SK-N-SH (cell line): ENCODE measurements around the gene GABRR1. TPM values are rescaled to one million over a fixed set of nuclear protein-coding genes. Genes with fewer than 3 reads are reported as not detected.

Experiments used
- CTCF ChIA-PET: fragments of 300-600, 350-600 bp; formaldehyde crosslinking; extraction: SDS; loops from one replicate; lab custom pipeline; 2021; lab: Yijun Ruan, JAX
- POLR2A ChIA-PET: fragments of 350-600 bp; sonication (Branson Sonifier 250); formaldehyde crosslinking; extraction: SDS; loops from one replicate; lab custom pipeline; 2020; ENCODE audit warnings: antibody characterized with exemption, inconsistent platforms; lab: Yijun Ruan, JAX
- DNase-seq: peaks from one replicate; pipeline ENCODE4 v3.0.0; 2012
- H2AFZ ChIP-seq: fragments of 200-600 bp; sonication (generic); 2 replicates; pipeline ENCODE4 v1.8.1; 2016; ENCODE audit warnings: antibody characterized with exemption, mild to moderate bottlenecking, low read depth
- H3F3A ChIP-seq: fragments of 200-600 bp; sonication (generic); replicated peaks from 2 replicates; pipeline ENCODE3; 2016; ENCODE audit warnings: antibody characterized with exemption, mild to moderate bottlenecking; ENCODE audit not compliant: insufficient read depth
- H3K27ac ChIP-seq, 2 experiments: fragments of 200-500 bp in 1 of 2; fragments of 200-600 bp in 1 of 2; sonication (Bioruptor generic) in 1 of 2; sonication (generic), shearing (Covaris generic) in 1 of 2; 2 replicates each; pipeline versions ENCODE4 v1.5.1 to v1.6.1; 2014 to 2016; ENCODE audit warnings: low read depth in 2 of 2, inconsistent platforms in 1 of 2, low read length in 1 of 2, mild to moderate bottlenecking in 1 of 2, mixed read lengths in 1 of 2
- H3K27me3 ChIP-seq: fragments of 200-600 bp; sonication (generic), shearing (Covaris generic); 2 replicates; pipeline ENCODE4 v1.6.1; 2016; ENCODE audit warnings: mixed run types; ENCODE audit not compliant: insufficient read depth
- H3K36me3 ChIP-seq, 2 experiments: fragments of 200-500 bp in 1 of 2; fragments of 200-600 bp in 1 of 2; sonication (Bioruptor generic) in 1 of 2; sonication (generic) in 1 of 2; replicated peaks in 1 of 2; 2 replicates each; pipeline versions ENCODE3 to v1.5.1; 2014 to 2016; ENCODE audit warnings: low read length in 1 of 2, mild to moderate bottlenecking in 1 of 2; ENCODE audit not compliant: insufficient read depth in 2 of 2, control insufficient read depth in 1 of 2
- H3K4me1 ChIP-seq, 2 experiments: fragments of 200-500 bp in 1 of 2; fragments of 200-600 bp in 1 of 2; sonication (Bioruptor generic) in 1 of 2; sonication (generic), shearing (Covaris generic) in 1 of 2; 2 replicates each; pipeline versions ENCODE4 v1.5.1 to v1.6.1; 2014 to 2016; ENCODE audit warnings: low read depth in 1 of 2, low read length in 1 of 2, mixed run types in 1 of 2; ENCODE audit not compliant: insufficient read depth in 2 of 2, control insufficient read depth in 1 of 2
- H3K4me2 ChIP-seq: fragments of 200-600 bp; sonication (generic), shearing (Covaris generic); 2 replicates; pipeline ENCODE4 v1.6.1; 2017; ENCODE audit warnings: mixed run types
- H3K4me3 ChIP-seq, 2 experiments: fragments of 200-500 bp in 1 of 2; fragments of 200-600 bp in 1 of 2; sonication (Bioruptor generic) in 1 of 2; sonication (generic), shearing (Covaris generic) in 1 of 2; 2 replicates each; pipeline versions ENCODE4 v1.5.1 to v1.8.1; 2014 to 2016; ENCODE audit warnings: low read depth in 2 of 2, inconsistent platforms in 1 of 2, low read length in 1 of 2, mild to moderate bottlenecking in 1 of 2, mixed read lengths in 1 of 2, moderate library complexity in 1 of 2
- H3K79me2 ChIP-seq: fragments of 200-600 bp; sonication (generic); 2 replicates; pipeline ENCODE4 v1.8.1; 2017; ENCODE audit warnings: mild to moderate bottlenecking; ENCODE audit not compliant: insufficient read depth
- H3K9ac ChIP-seq: fragments of 200-600 bp; sonication (generic); 2 replicates; pipeline ENCODE4 v1.6.1; 2017; ENCODE audit warnings: mixed run types
- H3K9me2 ChIP-seq: fragments of 200-600 bp; sonication (generic); 2 replicates; pipeline ENCODE4 v1.6.1; 2017; ENCODE audit warnings: mixed run types
- H3K9me3 ChIP-seq: fragments of 200-600 bp; sonication (generic); 2 replicates; pipeline ENCODE4 v1.6.1; 2017; ENCODE audit warnings: mixed run types, mild to moderate bottlenecking, moderate library complexity
- H4K20me1 ChIP-seq: fragments of 200-600 bp; sonication (generic); 2 replicates; pipeline ENCODE4 v1.6.1; 2017; ENCODE audit warnings: mild to moderate bottlenecking, mixed run types; ENCODE audit not compliant: insufficient read depth
- CTCF ChIP-seq: fragments of 200-600 bp; sonication (generic); IDR thresholded peaks from 2 replicates; pipeline ENCODE4 v1.6.1; 2017; ENCODE audit warnings: antibody characterized with exemption, mild to moderate bottlenecking, moderate library complexity
- EP300 ChIP-seq, 2 experiments: IDR thresholded peaks; 2 replicates each; pipeline versions ENCODE4 v1.4.0 to v1.6.1; 2012; ENCODE audit warnings: borderline replicate concordance in 1 of 2, low read depth in 1 of 2, low read length in 1 of 2
- EZH2phosphoT487 ChIP-seq: fragments of 200-600 bp; sonication (generic); IDR thresholded peaks from 2 replicates; pipeline ENCODE4 v1.6.1; 2017; ENCODE audit warnings: low read depth, mixed run types, mild to moderate bottlenecking, antibody characterized with exemption, moderate library complexity, borderline replicate concordance
- FOXJ3 ChIP-seq: sonication (generic); formaldehyde crosslinking; IDR thresholded peaks from 2 replicates; pipeline ENCODE4 v1.5.1; 2020; ENCODE audit warnings: mild to moderate bottlenecking, missing genetic modification reagents
- FOXM1 ChIP-seq: IDR thresholded peaks from 2 replicates; pipeline ENCODE4 v1.4.0; 2012; ENCODE audit warnings: low read depth, mild to moderate bottlenecking
- GABPA ChIP-seq: IDR thresholded peaks from 2 replicates; pipeline ENCODE4 v1.4.0; 2012; ENCODE audit warnings: low read depth, mild to moderate bottlenecking
- GATA2 ChIP-seq: sonication (generic); formaldehyde crosslinking; IDR thresholded peaks from 2 replicates; pipeline ENCODE4 v1.5.0; 2020; ENCODE audit warnings: mild to moderate bottlenecking, missing genetic modification reagents
- JUND ChIP-seq: IDR thresholded peaks from 2 replicates; pipeline ENCODE4 v1.4.0; 2012
- MEF2A ChIP-seq: IDR thresholded peaks from 2 replicates; pipeline ENCODE4 v1.4.0; 2012; ENCODE audit warnings: low read depth, borderline replicate concordance
- MXI1 ChIP-seq: IDR thresholded peaks from 2 replicates; pipeline ENCODE4 v1.6.1; 2012; ENCODE audit warnings: mild to moderate bottlenecking, low read depth, low read length, improper control_type of control experiment
- NFIC ChIP-seq: IDR thresholded peaks from 2 replicates; pipeline ENCODE4 v1.4.0; 2012; ENCODE audit warnings: borderline replicate concordance
- PBX3 ChIP-seq: IDR thresholded peaks from 2 replicates; pipeline ENCODE4; 2012
- RAD21 ChIP-seq: IDR thresholded peaks from 2 replicates; pipeline ENCODE4 v1.6.1; 2012; ENCODE audit warnings: mild to moderate bottlenecking, low read length
- RCOR1 ChIP-seq: fragments of 150-350 bp; IDR thresholded peaks from 2 replicates; pipeline ENCODE4 v1.6.1; 2017; ENCODE audit warnings: antibody characterized with exemption, low read length
- REST ChIP-seq: IDR thresholded peaks from 2 replicates; pipeline ENCODE4 v1.6.1; 2012; ENCODE audit warnings: mild to moderate bottlenecking, low read depth, low read length, moderate library complexity
- SMC3 ChIP-seq: IDR thresholded peaks from 2 replicates; pipeline ENCODE4 v1.6.1; 2012; ENCODE audit warnings: low read depth, low read length, improper control_type of control experiment
- TCF12 ChIP-seq: IDR thresholded peaks from 2 replicates; pipeline ENCODE4 v1.4.0; 2012
- TEAD4 ChIP-seq: IDR thresholded peaks from 2 replicates; pipeline ENCODE4 v1.4.0; 2012; ENCODE audit warnings: mild to moderate bottlenecking, borderline replicate concordance; ENCODE audit not compliant: insufficient read depth
- YY1 ChIP-seq: IDR thresholded peaks from 2 replicates; pipeline ENCODE4 v1.4.0; 2012; ENCODE audit warnings: low read depth, mild to moderate bottlenecking
- ZBTB33 ChIP-seq: IDR thresholded peaks from 2 replicates; pipeline ENCODE4 v1.4.0; 2012; ENCODE audit warnings: low read depth, borderline replicate concordance
- WGBS: methylation state at CpG from one replicate; pipeline ENCODE4 v1.1.6; 2017; ENCODE audit warnings: low lambda C conversion rate; 5-methylcytosine and 5-hydroxymethylcytosine counted together
- polyA plus RNA-seq, 3 experiments: library from polyadenylated mRNA; depleted of rRNA; stranded (reverse); fragments of >200 nt; gene quantifications; 2 replicates each; pipeline ENCODE4 v1.2.3, GENCODE V29; 2012

Gene GABRR1
- polyA plus RNA-seq, 1 of the 3 experiments (the other 2 are of a cell fraction) = not detected

GRCh38 chr6:89251976-89252375, 34.8 kb upstream of the GABRR1 start:
- Histone ChIP-seq H3K9ac (no peak overlapping the region), H3K27me3 (peaks cover 5% of the 10 kb centered on the region; the same call in 1 of the 2 replicates), H2AFZ (no peak overlapping the region), H4K20me1 (no peaks in the 10 kb centered on the region), H3K79me2 (no peaks in the 10 kb centered on the region), H3F3A (no peaks in the 10 kb centered on the region), H3K4me3 (no peak overlapping the region), H3K9me2 (no peaks in the 10 kb centered on the region), H3K27ac (no peak overlapping the region), H3K36me3 (no peaks in the 10 kb centered on the region), H3K9me3 (no peaks in the 10 kb centered on the region), H3K4me2 (no peak overlapping the region), H3K4me1 (no peaks in the 10 kb centered on the region)
- POLR2A ChIA-PET = no interaction called here
- no peak for TF ChIP-seq RAD21
- no peak for TF ChIP-seq FOXJ3
- no peak for TF ChIP-seq EP300 (IDR thresholded peaks at IDR 0.05; ENCODE audit: borderline replicate concordance in 1 of 2, low read depth in 1 of 2, low read length in 1 of 2)
- TF ChIP-seq MXI1 = no peak
- TF ChIP-seq PBX3 = no peak
- TF ChIP-seq TEAD4 = no peak
- no peak for TF ChIP-seq TCF12
- no peak for TF ChIP-seq MEF2A
- TF ChIP-seq ZBTB33 = no peak
- no peak for TF ChIP-seq GABPA
- TF ChIP-seq FOXM1 = no peak
- no peak for TF ChIP-seq RCOR1
- TF ChIP-seq CTCF = no peak
- WGBS = 81% methylated on average over 10 of the region's 10 CpGs
- DNase-seq = no peak
- CTCF ChIA-PET = interaction anchor here (1.0 kb wide), 1 partner anchor 129 kb away, joined by 3 read pairs; no protein-coding TSS in a partner anchor

- H3K27ac ChIP-seq = no peak overlapping the region
- no peaks in the 10 kb centered on the region for H3K9me3 ChIP-seq
- peaks cover 5% of the 10 kb centered on the region; the same call in 1 of the 2 replicates for H3K27me3 ChIP-seq
- no peaks in the 10 kb centered on the region for H3K4me1 ChIP-seq
- no peaks in the 10 kb centered on the region for H3K36me3 ChIP-seq
- H3K9me2 ChIP-seq = no peaks in the 10 kb centered on the region
- H3K9ac ChIP-seq = no peak overlapping the region
- no peak for DNase-seq
- 55% methylated on average over 2 of the region's 2 CpGs for WGBS
- CTCF ChIA-PET = interaction anchor here (1.0 kb wide), 1 partner anchor 129 kb away, joined by 3 read pairs; no protein-coding TSS in a partner anchor
- no peak overlapping the region for H2AFZ ChIP-seq
- POLR2A ChIA-PET = no interaction called here
- H3K4me3 ChIP-seq = no peak overlapping the region
- no peak overlapping the region for H3K4me2 ChIP-seq
- no peaks in the 10 kb centered on the region for H3F3A ChIP-seq
- H3K79me2 ChIP-seq = no peaks in the 10 kb centered on the region
- no peaks in the 10 kb centered on the region for H4K20me1 ChIP-seq
- TF ChIP-seq MXI1 (no peak), NFIC (no peak), REST (no peak), TEAD4 (no peak), JUND (no peak), GATA2 (CRISPR knock-in tag) (no peak), EZH2phosphoT487 (no peak), YY1 (no peak), SMC3 (no peak)
These were observed 34.0 kb upstream of the GABRR1 start for GRCh38 chr6:89251170-89251569.
